Fibroblast of lung (primary cell): ENCODE data around the gene TBXA2R.

Experiments
- CTCF ChIP-seq, 2 donors: IDR thresholded peaks in 1 of 2; conservative IDR thresholded peaks in 1 of 2; 1 replicate in 1 of 2; 2 replicates in 1 of 2; pipeline ENCODE4 v1.5.1; 2011 to 2012; ENCODE audit warnings: low read length in 2 of 2, control low read depth in 1 of 2, inconsistent platforms in 1 of 2, low read depth in 1 of 2, mild to moderate bottlenecking in 1 of 2
- EZH2 ChIP-seq: IDR thresholded peaks from 2 replicates; pipeline ENCODE4 v1.5.1; 2012; ENCODE audit warnings: low read length, control low read depth, mild to moderate bottlenecking; ENCODE audit errors: missing control alignments

GRCh38 chr19:3547301-3547731, 59.4 kb downstream of the TBXA2R start:
- TF ChIP-seq CTCF (conservative IDR thresholded peaks at IDR 0.05 in 1 of 2, IDR thresholded peaks at IDR 0.05 in 1 of 2; ENCODE audit: low read depth in 1 of 2, low read length in 2 of 2) (peak; percentile 49 to 63), EZH2 (no peak)
